GM12875 (cell line): Measurements from ENCODE around the gene CEP63.

Source experiments
- H3K4me3 ChIP-seq: one replicate; pipeline ENCODE4 v1.5.1; 2011; ENCODE audit warnings: low read depth, low read length, control low read depth
- TF ChIP-seq, protein P1 (sequence below): IDR thresholded peaks from 2 replicates; pipeline ENCODE4 v1.5.1; 2011; ENCODE audit warnings: low read depth, mild to moderate bottlenecking, control low read depth, inconsistent platforms, low read length, moderate library complexity, borderline replicate concordance; ENCODE audit not compliant: insufficient read depth

CEP63 gene

GRCh38 chr3:134504132-134504531 lies 18.3 kb downstream of the CEP63 start:
- H3K4me3 ChIP-seq, result no peak overlapping the region
- TF ChIP-seq, protein P1, sequence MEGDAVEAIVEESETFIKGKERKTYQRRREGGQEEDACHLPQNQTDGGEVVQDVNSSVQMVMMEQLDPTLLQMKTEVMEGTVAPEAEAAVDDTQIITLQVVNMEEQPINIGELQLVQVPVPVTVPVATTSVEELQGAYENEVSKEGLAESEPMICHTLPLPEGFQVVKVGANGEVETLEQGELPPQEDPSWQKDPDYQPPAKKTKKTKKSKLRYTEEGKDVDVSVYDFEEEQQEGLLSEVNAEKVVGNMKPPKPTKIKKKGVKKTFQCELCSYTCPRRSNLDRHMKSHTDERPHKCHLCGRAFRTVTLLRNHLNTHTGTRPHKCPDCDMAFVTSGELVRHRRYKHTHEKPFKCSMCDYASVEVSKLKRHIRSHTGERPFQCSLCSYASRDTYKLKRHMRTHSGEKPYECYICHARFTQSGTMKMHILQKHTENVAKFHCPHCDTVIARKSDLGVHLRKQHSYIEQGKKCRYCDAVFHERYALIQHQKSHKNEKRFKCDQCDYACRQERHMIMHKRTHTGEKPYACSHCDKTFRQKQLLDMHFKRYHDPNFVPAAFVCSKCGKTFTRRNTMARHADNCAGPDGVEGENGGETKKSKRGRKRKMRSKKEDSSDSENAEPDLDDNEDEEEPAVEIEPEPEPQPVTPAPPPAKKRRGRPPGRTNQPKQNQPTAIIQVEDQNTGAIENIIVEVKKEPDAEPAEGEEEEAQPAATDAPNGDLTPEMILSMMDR, result no peak

- TF ChIP-seq, protein P1, result no peak
- no peak overlapping the region for H3K4me3 ChIP-seq
These were observed 19.6 kb downstream of the CEP63 start for GRCh38 chr3:134505485-134505884.

DNA sequence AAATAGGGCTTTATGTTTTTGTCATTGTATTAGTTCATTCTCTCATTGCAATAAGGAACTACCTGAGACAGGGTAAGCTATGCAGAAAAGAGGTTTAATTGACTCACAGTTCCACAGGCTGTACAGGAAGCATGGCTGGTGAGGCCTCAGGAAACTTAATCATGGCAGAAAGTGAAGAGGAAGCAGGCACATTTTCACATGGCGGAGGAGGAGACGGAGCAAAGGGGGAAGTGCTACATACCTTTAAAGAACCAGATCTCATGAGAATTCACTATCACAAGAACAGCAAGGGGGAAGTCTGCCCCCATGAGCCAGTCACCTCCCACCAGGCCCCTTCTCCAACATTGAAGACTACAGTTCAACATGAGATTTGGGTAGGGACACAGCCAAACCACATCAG lies 25.6 kb downstream of the CEP63 start:
- TF ChIP-seq, protein P1, result no peak
- no peak overlapping the region for H3K4me3 ChIP-seq

- no peak overlapping the region for H3K4me3 ChIP-seq
- TF ChIP-seq, protein P1, result no peak
These were observed 31.0 kb downstream of the CEP63 start for GRCh38 chr3:134516905-134517304.

- TF ChIP-seq, protein P1, result no peak
- H3K4me3 ChIP-seq, result no peak overlapping the region
These were observed 31.9 kb downstream of the CEP63 start for GRCh38 chr3:134517791-134518190.

GRCh38 chr3:134522541-134522940 lies 36.7 kb downstream of the CEP63 start:
- TF ChIP-seq, protein P1, result no peak
- no peak overlapping the region for H3K4me3 ChIP-seq

- TF ChIP-seq, protein P1, result no peak
- no peak overlapping the region for H3K4me3 ChIP-seq
These were observed 39.4 kb downstream of the CEP63 start for GRCh38 chr3:134525293-134525692.
